SKM-1 treated with dmso at 0.1 percent for 144 hours (cell line): ENCODE results near the gene FGF12.
"Not testable (repeated sequence)": the region's sequence is repeated elsewhere in the genome, so short reads cannot be mapped to it uniquely, and the experiment has no call there.

Source experiments
- DNase-seq: peaks from one replicate; lab custom pipeline; 2025; ENCODE audit not compliant: unreplicated experiment; lab: John Stamatoyannopoulos, UW

FGF12 gene

GRCh38 chr3:192597506-192597905, 129.8 kb downstream of the FGF12 start:
- DNase-seq: no peak

- DNase-seq: no peak
Measured at GRCh38 chr3:192578729-192579128, 148.6 kb downstream of the FGF12 start.

DNA sequence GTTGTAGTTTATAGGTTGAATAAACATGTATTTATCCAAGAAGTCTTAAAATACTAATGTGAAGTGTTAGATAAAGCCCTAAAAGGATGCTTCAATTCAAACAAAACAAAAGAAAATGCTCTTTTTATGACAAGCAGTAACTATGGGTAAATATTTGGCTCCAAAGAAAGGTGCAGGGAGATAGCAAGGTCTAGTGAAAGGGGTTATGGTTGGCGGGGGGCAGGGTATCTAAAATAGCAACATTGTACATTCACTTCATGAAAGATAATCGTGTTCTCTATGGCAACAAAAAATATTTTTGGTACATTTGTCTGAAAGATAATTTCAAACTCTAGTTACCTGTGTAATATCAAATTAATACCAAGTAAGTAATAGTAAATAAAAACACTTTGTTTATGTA, 149.5 kb downstream of the FGF12 start:
- no peak for DNase-seq

DNA sequence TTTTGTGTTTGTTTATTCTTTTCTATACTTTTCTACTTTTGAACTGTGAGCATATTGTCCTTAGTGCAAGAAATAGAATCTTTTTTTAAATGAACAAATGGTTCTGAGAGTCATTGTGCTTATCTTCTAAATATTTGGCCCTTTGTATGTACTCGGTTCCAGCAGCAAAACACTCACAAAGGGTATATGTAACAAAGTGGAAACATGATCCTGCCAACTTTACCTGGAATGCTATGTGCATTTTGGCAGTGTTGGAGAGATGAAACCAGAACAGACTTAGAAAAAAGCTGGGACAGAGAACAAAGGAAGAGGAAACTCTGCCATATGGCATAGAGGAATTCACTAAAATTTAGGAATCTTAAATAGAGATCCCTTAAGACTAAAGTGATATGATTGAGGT, 150.1 kb downstream of the FGF12 start:
- DNase-seq: no peak

DNA sequence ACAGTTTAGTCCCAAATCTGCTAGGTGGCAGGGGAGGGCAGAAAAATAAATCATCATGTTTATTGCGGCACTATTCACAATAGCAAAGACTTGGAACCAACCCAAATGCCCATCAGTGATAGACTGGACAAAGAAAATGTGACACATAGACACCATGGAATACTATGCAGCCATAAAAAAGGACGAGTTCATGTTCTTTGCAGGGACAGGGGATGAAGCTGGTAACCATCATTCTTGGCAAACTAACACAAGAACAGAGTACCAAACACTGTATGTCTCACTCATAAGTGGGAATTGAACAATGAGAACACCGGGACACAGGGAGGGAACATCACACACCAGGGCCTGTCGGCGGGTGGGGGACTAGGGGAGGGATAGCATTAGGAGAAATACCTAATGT, 150.6 kb downstream of the FGF12 start:
- DNase-seq: not testable (repeated sequence)

DNA sequence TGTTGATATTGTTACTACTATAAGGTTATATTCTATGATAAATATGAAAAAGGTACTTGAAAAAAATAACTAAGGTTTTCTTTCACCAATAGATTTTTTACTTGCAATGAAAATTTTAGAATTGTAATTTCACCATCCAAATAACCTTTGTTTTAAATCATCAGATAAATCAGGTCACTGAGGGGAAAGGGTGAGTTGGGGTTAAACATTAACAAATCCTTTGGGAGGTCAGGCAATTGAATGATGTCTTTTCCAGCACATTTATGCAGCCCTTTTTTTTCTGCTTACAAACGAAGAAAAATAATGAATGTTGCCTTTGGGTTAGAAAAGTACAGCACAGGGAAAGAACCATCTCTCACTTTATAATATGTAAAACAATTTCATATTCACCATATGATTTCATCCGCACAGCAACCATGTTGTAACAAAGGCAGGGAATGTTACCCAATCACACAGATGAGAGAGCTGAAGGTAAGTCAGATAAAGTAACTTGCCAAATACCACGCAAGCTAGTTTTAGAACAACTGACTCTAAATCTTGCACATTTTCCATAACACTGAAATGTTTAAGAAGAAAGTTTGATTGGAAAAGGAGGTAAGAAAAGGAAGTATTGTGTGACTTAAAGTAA, 151.3 kb downstream of the FGF12 start:
- no peak for DNase-seq

DNA sequence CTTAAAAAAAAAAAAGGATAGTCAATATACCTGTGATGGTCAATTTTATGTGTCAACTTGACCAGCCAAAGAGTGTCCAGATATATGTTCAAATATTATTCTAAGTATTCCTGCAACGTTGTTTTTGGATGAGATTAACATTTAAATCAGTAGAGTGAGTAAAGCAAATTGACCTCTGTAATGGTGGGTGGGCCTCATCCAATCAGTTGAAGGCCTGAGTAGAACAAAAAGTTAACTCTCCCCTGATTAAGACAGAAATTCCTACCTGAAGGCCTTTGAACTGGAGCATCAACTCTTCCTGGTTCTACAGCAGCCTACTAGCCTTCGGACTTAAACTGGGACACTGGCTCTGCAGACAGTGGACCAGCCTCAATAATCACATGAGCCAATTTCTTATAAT, 154.1 kb downstream of the FGF12 start:
- no peak for DNase-seq

DNA sequence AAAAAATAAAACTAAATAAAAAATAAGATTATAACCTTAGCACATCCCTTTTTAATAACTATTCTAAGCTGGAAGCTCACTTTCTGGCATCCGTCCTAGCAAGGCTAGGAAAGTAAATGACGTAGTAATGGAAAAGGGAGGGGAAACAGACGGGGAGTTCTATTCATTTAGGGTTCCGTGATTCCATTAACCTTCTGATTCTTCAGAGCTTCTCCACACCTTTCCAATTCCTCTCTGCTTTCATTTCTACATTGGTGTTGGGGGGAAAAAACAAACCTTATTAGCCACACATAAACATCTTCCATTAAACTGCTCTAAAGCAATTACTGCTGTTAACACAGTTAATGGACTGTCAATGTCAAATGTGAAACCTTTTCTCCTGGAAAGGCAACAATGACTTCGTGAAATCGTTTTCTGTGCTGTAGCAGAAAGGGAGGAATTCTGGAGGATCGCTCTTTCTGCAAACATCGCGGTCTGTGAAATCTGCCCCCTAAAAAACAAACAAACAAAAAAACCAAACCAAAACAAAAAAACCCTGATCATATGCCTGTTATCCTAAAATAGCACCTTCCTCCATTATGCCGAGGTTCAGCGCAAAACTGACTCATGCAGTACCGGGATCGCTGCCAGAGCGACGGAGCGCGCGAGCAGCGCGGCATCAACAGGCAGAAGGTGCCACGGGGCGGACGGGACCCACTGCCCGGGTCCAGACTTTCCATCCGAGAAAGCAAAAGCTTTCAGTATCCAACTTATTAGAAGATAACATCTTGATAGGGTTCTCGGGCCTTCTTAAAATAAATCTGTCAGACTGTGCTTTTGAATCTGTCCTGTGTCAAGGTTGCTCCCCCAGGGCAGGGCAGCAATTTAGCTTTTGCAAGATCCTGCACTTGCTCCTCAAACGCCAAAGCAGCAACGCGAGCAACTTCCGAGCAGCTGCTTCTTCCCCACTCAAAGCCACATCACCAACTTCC, 156.2 kb downstream of the FGF12 start:
- no peak for DNase-seq

GRCh38 chr3:192570315-192570714, 157.0 kb downstream of the FGF12 start:
- no peak for DNase-seq

DNA sequence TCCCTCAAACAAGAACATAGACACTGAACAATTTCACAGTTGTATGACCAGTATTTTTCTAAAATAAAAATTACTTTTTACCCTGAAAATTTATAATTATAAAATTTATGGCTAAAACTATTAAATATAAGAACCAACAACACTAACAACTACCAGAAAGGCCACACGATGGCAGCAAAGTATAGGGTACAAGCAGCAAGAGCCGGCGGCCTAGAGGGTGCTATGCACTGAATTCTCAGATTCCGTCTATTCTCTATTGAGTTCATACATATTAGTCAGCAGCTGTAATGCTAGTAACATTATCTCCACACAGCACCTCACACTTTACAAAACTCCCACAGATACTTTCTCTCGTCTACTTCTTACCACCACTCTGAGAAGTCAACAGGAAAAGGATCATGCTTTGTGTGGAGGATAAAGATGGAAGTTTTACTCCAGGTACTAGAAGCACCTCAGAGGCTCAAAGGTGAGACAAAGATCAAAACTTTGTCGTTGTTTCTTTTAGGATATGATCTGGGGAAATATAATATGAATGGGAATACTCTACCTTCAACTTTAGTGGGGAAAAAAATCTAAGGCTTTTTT, 160.5 kb downstream of the FGF12 start:
- DNase-seq: peak; percentile 74

GRCh38 chr3:192564611-192565010, 162.7 kb downstream of the FGF12 start:
- no peak for DNase-seq

- DNase-seq: no peak
Measured at GRCh38 chr3:192563417-192563816, 163.9 kb downstream of the FGF12 start.

DNA sequence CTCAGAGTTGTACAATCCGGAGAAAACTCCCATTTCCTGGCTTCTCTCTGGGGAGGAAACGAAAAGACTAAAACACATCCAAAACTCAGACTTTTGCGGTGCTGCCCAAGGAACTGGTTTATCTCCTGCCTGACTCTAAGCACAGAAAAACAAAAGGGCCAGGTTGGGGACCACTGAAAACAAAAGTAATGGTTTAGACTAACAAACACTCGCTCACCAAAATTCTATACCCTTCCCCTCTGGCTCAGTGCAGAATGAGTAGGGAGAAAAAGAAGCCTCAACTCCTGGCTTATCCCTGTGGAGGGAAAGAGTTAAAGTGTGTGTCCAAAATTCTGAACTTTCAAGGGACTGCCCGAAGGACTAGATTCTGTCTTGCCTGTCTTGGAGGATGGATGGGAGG, 173.6 kb downstream of the FGF12 start:
- no peak for DNase-seq

- no peak for DNase-seq
Measured at GRCh38 chr3:192550356-192550755, 177.0 kb downstream of the FGF12 start.

DNA sequence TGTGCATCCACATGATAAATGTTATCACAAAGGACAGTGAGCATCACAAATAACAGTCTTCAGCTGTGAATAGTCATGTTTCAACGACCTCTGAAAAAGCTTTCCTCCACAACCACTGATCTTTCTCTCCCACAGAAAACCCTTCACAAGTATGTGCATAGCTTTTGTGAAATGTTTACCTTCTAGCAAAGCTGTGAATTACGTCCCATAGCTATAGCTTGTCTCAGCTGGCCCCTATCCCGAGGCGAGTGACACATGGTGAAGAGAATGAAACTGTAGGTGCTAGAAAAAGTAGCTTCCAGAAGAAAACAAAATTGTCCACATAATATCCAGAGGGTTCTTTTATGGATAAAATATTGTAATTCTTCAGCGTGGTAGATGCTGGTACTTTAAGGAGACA, 182.0 kb downstream of the FGF12 start:
- DNase-seq: no peak

- DNase-seq: no peak
Measured at GRCh38 chr3:192543163-192543562, 184.2 kb downstream of the FGF12 start.

GRCh38 chr3:192516820-192517219, 210.5 kb downstream of the FGF12 start:
- no peak for DNase-seq

DNA sequence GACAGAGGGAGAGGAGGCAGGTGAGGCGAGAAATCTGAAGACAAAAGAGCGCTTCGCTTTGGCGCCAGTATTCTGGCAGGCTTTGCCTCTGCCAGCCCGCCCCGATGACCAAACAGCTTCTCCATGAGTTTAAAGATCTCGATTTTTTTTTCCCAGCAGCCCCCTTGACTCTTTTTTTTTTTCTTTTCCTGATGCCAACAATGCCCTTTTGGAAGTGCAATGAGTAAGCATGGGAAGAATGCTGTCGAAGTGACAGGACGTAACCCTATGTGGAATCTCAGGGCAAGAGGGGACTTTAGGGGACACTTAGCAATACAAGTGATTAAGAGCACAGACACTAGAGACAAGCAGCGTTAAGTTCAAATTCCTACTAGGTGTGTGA, 211.7 kb downstream of the FGF12 start:
- DNase-seq: no peak

- no peak for DNase-seq
Measured at GRCh38 chr3:192514754-192515663, 212.3 kb downstream of the FGF12 start.

DNA sequence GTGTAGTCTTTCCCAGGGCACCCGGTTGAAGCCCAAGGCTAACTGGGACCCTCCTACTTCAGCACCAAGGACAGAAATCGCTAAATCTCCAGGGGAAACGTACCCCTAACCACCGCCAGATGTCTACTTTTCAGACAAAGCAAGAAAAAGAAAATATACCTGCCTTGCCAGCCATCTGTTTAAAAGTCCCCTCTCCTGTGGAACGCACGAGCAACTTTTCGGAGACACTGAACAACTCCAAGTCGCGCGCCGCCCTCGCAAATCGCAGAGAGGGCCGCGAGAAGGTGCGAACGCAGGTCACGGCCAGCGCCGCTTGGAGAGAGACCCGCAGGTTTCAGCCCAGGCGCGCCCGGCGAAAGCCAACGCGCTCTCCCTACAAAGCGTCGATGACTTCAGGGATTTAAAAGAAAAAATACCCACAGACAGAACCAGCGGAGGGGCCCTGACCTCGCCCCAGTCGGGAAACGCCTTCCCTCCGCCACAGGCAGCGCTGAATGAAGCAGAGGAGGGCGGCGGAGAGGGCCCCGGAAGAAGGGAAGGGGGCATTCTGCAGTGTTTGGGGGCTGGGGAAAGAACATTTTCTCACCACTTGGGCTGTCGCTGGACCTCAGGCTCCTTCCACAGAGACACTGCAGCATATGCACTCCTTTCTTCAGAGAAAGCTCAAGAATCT, 213.1 kb downstream of the FGF12 start:
- DNase-seq: no peak
